Thoracic aorta (tissue), 2 donors: Measurements from ENCODE around the gene CDR2L. TPM values are rescaled to one million over a fixed set of nuclear protein-coding genes. Genes with fewer than 3 reads are reported as not detected.
"Not testable (repeated sequence)": the region's sequence is repeated elsewhere in the genome, so short reads cannot be mapped to it uniquely, and the experiment has no call there.

Experiments
- ATAC-seq: fragments of 150-250 bp; one replicate; pipeline ENCODE4 v1.8.0; 2017; ENCODE audit warnings: low read depth; ENCODE audit not compliant: insufficient number of reproducible peaks, low FRiP score
- DNase-seq: peaks from one replicate; pipeline ENCODE4 v3.0.0-alpha.2; 2020; ENCODE audit warnings: low spot score
- H3K27ac ChIP-seq, 2 donors: fragments of 200-600 bp; sonication (generic); 1 replicate in 1 of 2; 2 replicates in 1 of 2; pipeline ENCODE4 v1.5.1; 2016; ENCODE audit warnings: mild to moderate bottlenecking in 2 of 2, moderate library complexity in 2 of 2
- H3K27me3 ChIP-seq: fragments of 200-600 bp; sonication (generic); replicated peaks from 2 replicates; pipeline ENCODE4 v1.6.0; 2016; ENCODE audit warnings: mild to moderate bottlenecking; ENCODE audit not compliant: insufficient read depth
- H3K36me3 ChIP-seq: fragments of 200-600 bp; sonication (generic); one replicate; pipeline ENCODE4 v1.5.1; 2016
- H3K4me1 ChIP-seq, 2 donors: fragments of 200-600 bp; sonication (generic); 1 replicate in 1 of 2; 2 replicates in 1 of 2; pipeline versions ENCODE4 v1.5.1 to v1.6.0; 2016; ENCODE audit warnings: low read depth in 2 of 2, mild to moderate bottlenecking in 1 of 2; ENCODE audit not compliant: control insufficient read depth in 1 of 2
- H3K4me3 ChIP-seq: fragments of 200-600 bp; sonication (generic); 2 replicates; pipeline ENCODE4 v1.5.1; 2016; ENCODE audit warnings: mild to moderate bottlenecking
- H3K9me3 ChIP-seq: fragments of 200-600 bp; sonication (generic); 2 replicates; pipeline ENCODE4 v1.5.1; 2016
- CTCF ChIP-seq: fragments of 200-600 bp; sonication (generic); IDR thresholded peaks from one replicate; pipeline ENCODE4 v1.5.1; 2019; ENCODE audit warnings: antibody characterized with exemption
- total RNA-seq, 2 donors: library from RNA; depleted of rRNA; stranded (reverse); fragments of >200 nt; gene quantifications; one replicate each; pipeline versions ENCODE4 v1.1.0 to v1.2.3, GENCODE V29; 2016

The CDR2L gene
- total RNA-seq, 2 donors from 2014 or later = 26.4 to 29.8 TPM

DNA sequence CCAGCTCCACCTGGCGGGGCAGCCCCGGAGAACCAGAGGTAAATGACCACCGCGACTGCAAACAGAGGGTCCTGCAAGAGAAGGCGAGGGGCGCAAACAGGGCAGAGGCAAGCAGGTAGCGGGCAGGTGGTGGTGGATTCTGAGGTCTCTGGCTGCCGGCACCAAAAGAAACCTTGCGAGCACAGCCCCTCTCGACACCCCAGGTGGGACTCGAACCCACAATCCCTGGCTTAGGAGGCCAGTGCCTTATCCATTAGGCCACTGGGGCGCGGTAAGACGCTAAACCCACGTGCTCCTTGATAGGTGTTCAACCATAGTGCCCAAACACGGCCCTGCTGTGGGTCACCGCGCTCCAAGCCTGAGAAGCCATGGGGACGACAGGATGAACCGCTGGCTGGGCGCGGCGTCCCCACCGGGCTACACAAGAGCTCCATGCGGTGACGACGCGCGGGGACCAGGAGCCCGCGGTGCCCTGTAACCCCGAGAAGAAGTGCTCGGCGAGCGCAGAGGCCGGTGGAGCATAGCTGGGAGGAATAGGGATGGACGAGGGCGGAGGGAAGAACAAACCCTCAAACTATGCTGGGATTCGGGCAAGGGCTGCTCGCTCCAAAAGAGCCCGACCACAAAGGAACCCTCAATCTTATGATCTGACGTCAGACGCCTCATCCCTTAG is 46.9 kb downstream of the CDR2L start:
- Histone ChIP-seq H3K27me3 (no peaks in the 10 kb centered on the region), H3K36me3 (peaks cover 11% of the 10 kb centered on the region), H3K4me3 (peak overlapping the region; percentile 81), H3K9me3 (no peaks in the 10 kb centered on the region), H3K27ac (peak overlapping the region; percentile 85 to 94), H3K4me1 (peaks cover 7 to 32% of the 10 kb centered on the region in 2 donors)
- ATAC-seq (peak; percentile 64), DNase-seq (peak; percentile 54)
- no peak for TF ChIP-seq CTCF

DNA sequence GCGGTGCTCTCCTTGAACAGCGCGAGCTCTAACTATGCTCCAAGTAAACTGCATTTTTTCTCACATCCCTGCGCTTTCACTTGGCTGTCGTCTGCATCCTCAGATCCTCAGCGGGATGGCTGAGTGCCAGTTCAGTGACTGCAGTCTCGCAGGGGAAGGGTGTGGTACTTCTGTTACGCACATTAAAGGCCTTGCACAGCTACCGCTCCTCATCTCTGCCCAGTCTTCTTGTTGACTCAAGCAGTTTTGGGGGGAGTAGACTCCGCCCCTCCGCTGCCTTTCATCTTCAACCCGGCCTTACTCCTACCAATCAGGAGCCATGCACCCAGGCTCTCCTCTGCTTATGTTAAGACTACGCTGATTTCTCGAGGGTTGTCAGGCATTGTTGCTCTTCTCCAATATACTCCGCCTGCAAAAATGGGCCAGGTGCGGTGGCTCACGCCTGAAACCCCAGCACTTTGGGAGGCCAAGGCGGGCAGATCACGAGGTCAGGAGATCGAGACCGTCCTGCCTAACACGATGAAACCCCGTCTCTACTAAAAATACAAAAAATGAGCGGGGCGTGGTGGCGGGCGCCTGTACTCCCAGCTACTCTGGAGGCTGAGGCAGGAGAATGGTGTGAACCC is 49.3 kb downstream of the CDR2L start:
- H3K27me3 ChIP-seq = no peaks in the 10 kb centered on the region
- peaks cover 32% of the 10 kb centered on the region for H3K36me3 ChIP-seq
- H3K9me3 ChIP-seq = no peaks in the 10 kb centered on the region
- no peak for TF ChIP-seq CTCF
- peaks cover 7 to 32% of the 10 kb centered on the region in 2 donors for H3K4me1 ChIP-seq
- peak; percentile 57 for DNase-seq
- no peak overlapping the region for H3K4me3 ChIP-seq
- ATAC-seq = no peak
- H3K27ac ChIP-seq = no peak overlapping the region

DNA sequence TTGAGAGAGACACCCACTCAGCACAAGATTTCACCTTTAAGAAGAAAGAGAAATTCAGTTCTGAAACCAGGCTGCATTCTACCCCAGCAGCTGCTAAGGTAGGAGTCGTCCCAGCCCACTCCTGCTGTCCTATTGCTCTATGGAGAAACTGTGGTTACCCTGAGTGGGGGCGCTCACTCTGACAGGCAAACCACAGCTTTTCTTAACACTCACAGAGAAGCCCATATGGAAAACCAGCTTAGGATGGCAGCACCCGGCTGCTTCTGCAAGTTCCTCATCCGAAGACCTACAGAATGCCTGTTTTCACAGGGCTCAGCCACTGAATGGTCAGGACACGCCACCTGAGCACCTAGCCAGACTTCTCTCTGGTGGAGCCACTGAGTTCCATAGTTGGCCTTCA is 51.8 kb downstream of the CDR2L start:
- no peak for TF ChIP-seq CTCF
- ATAC-seq (no peak), DNase-seq (no peak)
- H3K27me3 ChIP-seq = no peaks in the 10 kb centered on the region
- peaks cover 39% of the 10 kb centered on the region for H3K36me3 ChIP-seq
- no peak overlapping the region for H3K4me3 ChIP-seq
- H3K9me3 ChIP-seq = no peaks in the 10 kb centered on the region
- H3K27ac ChIP-seq = no peak overlapping the region
- peaks cover 0 to 12% of the 10 kb centered on the region in 2 donors for H3K4me1 ChIP-seq

- Histone ChIP-seq H3K27ac (no peak overlapping the region), H3K9me3 (no peaks in the 10 kb centered on the region), H3K27me3 (no peaks in the 10 kb centered on the region), H3K36me3 (peaks cover 39% of the 10 kb centered on the region), H3K4me3 (no peak overlapping the region), H3K4me1 (peaks cover 5 to 8% of the 10 kb centered on the region in 2 donors)
- no peak for ATAC-seq
- no peak for TF ChIP-seq CTCF
- DNase-seq = no peak
Observed at GRCh38 chr17:75041656-75042280, 54.3 kb downstream of the CDR2L start.

- not testable (repeated sequence) for H3K4me3 ChIP-seq, H3K9me3 ChIP-seq, H3K27ac ChIP-seq, DNase-seq, ATAC-seq, H3K27me3 ChIP-seq
- Histone ChIP-seq H3K4me1 (peaks cover 11 to 20% of the 10 kb centered on the region in 2 donors), H3K36me3 (peaks cover 34% of the 10 kb centered on the region)
Observed at GRCh38 chr17:75043789-75044188, 56.4 kb downstream of the CDR2L start.
